Vagina (tissue), 2 donors: ENCODE data around the gene SLC35B2. TPM values are rescaled to one million over a fixed set of nuclear protein-coding genes. Genes with fewer than 3 reads are reported as not detected.

Experiments used
- DNase-seq, 2 donors: peaks; one replicate each; pipeline ENCODE4 v3.0.0-alpha.2; 2017; ENCODE audit errors: extremely low spot score in 2 of 2
- H3K27ac ChIP-seq: fragments of 200-600 bp; sonication (generic); one replicate; pipeline ENCODE4 v1.5.1; 2019
- H3K27me3 ChIP-seq: fragments of 200-600 bp; sonication (generic); one replicate; pipeline ENCODE4 v1.5.1; 2019
- H3K36me3 ChIP-seq, 2 donors: fragments of 200-600 bp; sonication (generic); one replicate each; pipeline ENCODE4 v1.5.1; 2017 to 2019
- H3K4me1 ChIP-seq: fragments of 200-600 bp; sonication (generic); one replicate; pipeline ENCODE4 v1.5.1; 2019
- H3K4me3 ChIP-seq, 2 donors: fragments of 200-600 bp; sonication (generic); 1 replicate in 1 of 2; 2 replicates in 1 of 2; pipeline ENCODE4 v1.5.1; 2016 to 2019
- H3K9me3 ChIP-seq: fragments of 200-600 bp; sonication (generic); one replicate; pipeline ENCODE4 v1.5.1; 2019
- CTCF ChIP-seq, 3 experiments: fragments of 450-650 bp in 2 of 3; fragments of 200-600 bp in 1 of 3; sonication (generic) in 1 of 3; IDR thresholded peaks; one replicate each; pipeline ENCODE4 v1.5.1; 2017 to 2019; ENCODE audit warnings: antibody characterized with exemption in 3 of 3, mild to moderate bottlenecking in 2 of 3, moderate library complexity in 2 of 3
- POLR2A ChIP-seq, 2 donors: fragments of 450-650 bp; IDR thresholded peaks; one replicate each; pipeline ENCODE4 v1.6.1; 2017; ENCODE audit warnings: antibody characterized with exemption in 2 of 2, mild to moderate bottlenecking in 2 of 2, moderate library complexity in 2 of 2
- POLR2AphosphoS5 ChIP-seq, 2 donors: sonication (generic); formaldehyde crosslinking; IDR thresholded peaks; one replicate each; pipeline ENCODE4 v1.9.0; 2017; ENCODE audit warnings: antibody characterized with exemption in 2 of 2, mild to moderate bottlenecking in 2 of 2, low read depth in 1 of 2; ENCODE audit not compliant: insufficient read depth in 1 of 2
- intact Hi-C: fragments of 100-400 bp; cut with DNase I; formaldehyde crosslinking; loops from one replicate; pipeline ENCODE4 v1.15.1; 2023
- total RNA-seq: library from RNA; depleted of rRNA; stranded (reverse); fragments of >200 nt; gene quantifications from one replicate; pipeline ENCODE4 v1.2.3, GENCODE V29; 2016

SLC35B2 gene
- total RNA-seq, 1 donor from 2014 or later: 19.6 TPM

- H3K4me3 ChIP-seq: no peak overlapping the region
- no peak for DNase-seq
- H3K27ac ChIP-seq: no peak overlapping the region
- no peaks in the 10 kb centered on the region for H3K27me3 ChIP-seq
- TF ChIP-seq POLR2A (IDR thresholded peaks at IDR 0.05) (no peak), POLR2AphosphoS5 (IDR thresholded peaks at IDR 0.05; ENCODE audit: insufficient read depth in 1 of 2, low read depth in 1 of 2) (no peak), CTCF (IDR thresholded peaks at IDR 0.05) (no peak)
- peaks cover 42% of the 10 kb centered on the region for H3K4me1 ChIP-seq
- intact Hi-C loops: no loop called here
- peaks cover 0 to 13% of the 10 kb centered on the region in 2 donors for H3K36me3 ChIP-seq
- no peaks in the 10 kb centered on the region for H3K9me3 ChIP-seq
Observed at GRCh38 chr6:44258921-44259320, 1.6 kb upstream of the SLC35B2 start.

- intact Hi-C loops: no loop called here
- Histone ChIP-seq H3K27me3 (no peaks in the 10 kb centered on the region), H3K4me1 (peaks cover 37% of the 10 kb centered on the region), H3K9me3 (no peaks in the 10 kb centered on the region), H3K36me3 (peaks cover 0 to 18% of the 10 kb centered on the region in 2 donors), H3K27ac (peak overlapping the region; percentile 98), H3K4me3 (no peak overlapping the region)
- TF ChIP-seq POLR2A (IDR thresholded peaks at IDR 0.05): no peak
- no peak for TF ChIP-seq CTCF (IDR thresholded peaks at IDR 0.05)
- no peak for TF ChIP-seq POLR2AphosphoS5 (IDR thresholded peaks at IDR 0.05; ENCODE audit: insufficient read depth in 1 of 2, low read depth in 1 of 2)
- no peak for DNase-seq
Observed at GRCh38 chr6:44258325-44258863, 1.1 kb upstream of the SLC35B2 start.

DNA sequence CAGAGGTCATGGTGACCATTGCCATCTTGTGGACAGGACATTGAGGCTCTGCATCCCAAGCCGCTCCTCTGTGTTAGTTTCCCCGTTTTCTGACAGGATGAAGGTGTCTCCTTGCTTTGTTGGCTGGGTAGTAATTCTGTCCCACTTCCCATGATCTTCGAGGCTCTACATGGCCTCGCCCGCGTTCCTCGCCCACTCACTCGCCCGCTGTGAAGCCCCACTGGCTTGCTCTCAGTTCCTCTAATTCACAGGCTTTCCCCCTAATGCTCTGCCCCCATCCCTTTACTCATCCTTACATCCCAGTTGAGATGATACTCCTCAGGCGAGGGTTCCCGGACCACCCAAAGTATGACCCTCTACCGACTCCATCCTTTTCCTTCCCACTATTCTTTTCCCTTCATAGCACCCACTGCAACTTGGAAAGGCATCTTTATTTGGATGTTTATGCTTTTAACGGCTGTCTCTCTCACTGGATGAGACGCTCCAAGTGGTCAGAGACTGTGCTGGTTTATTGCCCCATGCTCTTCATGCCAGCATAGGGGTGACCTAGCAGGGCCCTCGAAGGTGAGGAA is 511 bp upstream of the SLC35B2 start:
- no peak for DNase-seq
- peak overlapping the region; percentile 98 for H3K27ac ChIP-seq
- H3K27me3 ChIP-seq: no peaks in the 10 kb centered on the region
- no peaks in the 10 kb centered on the region for H3K9me3 ChIP-seq
- intact Hi-C loops: no loop called here
- H3K4me3 ChIP-seq: peak overlapping the region; percentile 91 to 92
- TF ChIP-seq POLR2A (IDR thresholded peaks at IDR 0.05) (no peak), CTCF (IDR thresholded peaks at IDR 0.05) (no peak), POLR2AphosphoS5 (IDR thresholded peaks at IDR 0.05; ENCODE audit: insufficient read depth in 1 of 2, low read depth in 1 of 2) (no peak)
- peaks cover 31% of the 10 kb centered on the region for H3K4me1 ChIP-seq
- H3K36me3 ChIP-seq: peaks cover 0 to 24% of the 10 kb centered on the region in 2 donors

- intact Hi-C loops: no loop called here
- H3K4me3 ChIP-seq: peak overlapping the region; percentile 91 to 92
- TF ChIP-seq POLR2AphosphoS5 (IDR thresholded peaks at IDR 0.05; ENCODE audit: insufficient read depth in 1 of 2, low read depth in 1 of 2): no peak
- H3K36me3 ChIP-seq: peaks cover 0 to 35% of the 10 kb centered on the region in 2 donors
- peaks cover 22% of the 10 kb centered on the region for H3K4me1 ChIP-seq
- no peaks in the 10 kb centered on the region for H3K9me3 ChIP-seq
- DNase-seq: no peak
- H3K27me3 ChIP-seq: no peaks in the 10 kb centered on the region
- H3K27ac ChIP-seq: peak overlapping the region; percentile 98
Observed at GRCh38 chr6:44256775-44257024, 628 bp downstream of the SLC35B2 start.

GRCh38 chr6:44255871-44256774 is 1.2 kb downstream of the SLC35B2 start:
- Histone ChIP-seq H3K36me3 (peaks cover 0 to 41% of the 10 kb centered on the region in 2 donors), H3K27ac (peak overlapping the region; percentile 98), H3K27me3 (no peaks in the 10 kb centered on the region), H3K4me3 (peak overlapping the region; percentile 91 to 92), H3K9me3 (no peaks in the 10 kb centered on the region), H3K4me1 (peaks cover 22% of the 10 kb centered on the region)
- TF ChIP-seq CTCF (IDR thresholded peaks at IDR 0.05): no peak
- no peak for TF ChIP-seq POLR2A (IDR thresholded peaks at IDR 0.05)
- no peak for TF ChIP-seq POLR2AphosphoS5 (IDR thresholded peaks at IDR 0.05; ENCODE audit: insufficient read depth in 1 of 2, low read depth in 1 of 2)
- intact Hi-C loops: no loop called here
- no peak for DNase-seq
